ENCODE measurements around the gene MTCL1. TPM values are rescaled to one million over a fixed set of nuclear protein-coding genes. Genes with fewer than 3 reads are reported as not detected.

Gene MTCL1
- total and polyA plus RNA-seq, 9 of the 15 experiments (the other 6 are each of a cell fraction or from before 2014, with no cell fraction given), result 0.21 to 7.4 (median 3.7) TPM

- in situ Hi-C loops (cut with MboI), result no loop called here
- Histone ChIP-seq H3K9ac (ENCODE audit: insufficient read depth in 1 of 2, low read depth in 2 of 2, low read length in 2 of 2) (peak overlapping the region; percentile 53 to 91), H4K20me1 (replicated peaks; ENCODE audit: control insufficient read depth, insufficient read depth, low read length) (no peaks in the 10 kb centered on the region; the same call in 1 of the 2 replicates), H3K27me3 (ENCODE audit: control insufficient read depth in 2 of 2, insufficient read depth in 2 of 2, low read length in 2 of 2) (peaks cover 0 to 14% of the 10 kb centered on the region in 2 experiments; a peak in 3 of 5 replicates), H3K4me1 (replicated peaks in 1 of 2; ENCODE audit: control insufficient read depth in 2 of 2, insufficient read depth in 2 of 2, low read length in 2 of 2) (peaks cover 8 to 44% of the 10 kb centered on the region in 2 experiments), H3K36me3 (ENCODE audit: control insufficient read depth, insufficient read depth, low read length) (no peaks in the 10 kb centered on the region), H3K4me2 (ENCODE audit: insufficient read depth, low read length) (peak overlapping the region; percentile 85), H3K9me3 (replicated peaks; ENCODE audit: control insufficient read depth, insufficient read depth, low read depth, low read length) (no peaks in the 10 kb centered on the region), H3K79me2 (ENCODE audit: control insufficient read depth, insufficient read depth, low read length) (0 out of 3 replicates have a peak, but pooled peaks cover 3% of the 10 kb centered on the region), H3K4me3 (peak overlapping the region; percentile 52), H3K27ac (ENCODE audit: extremely low read depth, low read depth, low read length) (peak overlapping the region; percentile 34), H2AFZ (ENCODE audit: low read depth, low read length) (peak overlapping the region; percentile 95), H3K9me1 (ENCODE audit: control insufficient read depth, insufficient read depth, low read length) (no peaks in the 10 kb centered on the region)
- BruUV-seq (replicated peaks), result no TSS peak
- peak; percentile 44 for FAIRE-seq
- WGBS (ENCODE audit: insufficient coverage, low coverage, missing lambda C conversion rate), result 23% methylated on average over 43 of the region's 64 CpGs
- intact Hi-C loops (cut with micrococcal nuclease), result no loop called here
- ATAC-seq, result peak; percentile 98
- POLR2A ChIA-PET, result interaction anchor here (0.6 to 1.7 kb wide), 6 partner anchors 13 to 292 kb away, joined by 3 to 6 read pairs (median 3); no protein-coding TSS in a partner anchor
- CTCF ChIA-PET (ENCODE audit: low intra/inter-chr PET ratio), result no interaction called here
- DNase-seq (ENCODE audit: extremely low read depth in 1 of 4, low spot score in 3 of 4), result peak; percentile 91 to 99 (median 99)
- no peak for TF ChIP-seq RBM22 (IDR thresholded peaks at IDR 0.05; ENCODE audit: low read depth, low read length, poor library complexity, severe bottlenecking)
- no peak for TF ChIP-seq GATA2 (CRISPR knock-in tag; IDR thresholded peaks at IDR 0.05)
- no peak for TF ChIP-seq GABPB2 (CRISPR knock-in tag; conservative IDR thresholded peaks at IDR 0.05)
- TF ChIP-seq ZBTB17 (CRISPR knock-in tag; IDR thresholded peaks at IDR 0.05), result peak; percentile 73
- TF ChIP-seq NUFIP1 (IDR thresholded peaks at IDR 0.05; ENCODE audit: partially characterized antibody), result no peak
- no peak for TF ChIP-seq ZNF280B (CRISPR knock-in tag; IDR thresholded peaks at IDR 0.05)
- TF ChIP-seq SPI1 (IDR thresholded peaks at IDR 0.05; ENCODE audit: borderline replicate concordance, low read depth, low read length), result peak; percentile 11; the same call in 1 of the 2 replicates
- TF ChIP-seq CC2D1A (IDR thresholded peaks at IDR 0.05), result no peak
- TF ChIP-seq BRF1 (IDR thresholded peaks at IDR 0.05; ENCODE audit: borderline replicate concordance, extremely low read depth, insufficient read length), result no peak
- TF ChIP-seq EHMT2 (IDR thresholded peaks at IDR 0.05), result no peak
- peak; percentile 43; the same call in 1 of the 2 replicates for TF ChIP-seq ETV5 (CRISPR knock-in tag; IDR thresholded peaks at IDR 0.05; ENCODE audit: low read depth)
- peak; percentile 96 for TF ChIP-seq VEZF1 (CRISPR knock-in tag; IDR thresholded peaks at IDR 0.05)
- TF ChIP-seq, protein P1, sequence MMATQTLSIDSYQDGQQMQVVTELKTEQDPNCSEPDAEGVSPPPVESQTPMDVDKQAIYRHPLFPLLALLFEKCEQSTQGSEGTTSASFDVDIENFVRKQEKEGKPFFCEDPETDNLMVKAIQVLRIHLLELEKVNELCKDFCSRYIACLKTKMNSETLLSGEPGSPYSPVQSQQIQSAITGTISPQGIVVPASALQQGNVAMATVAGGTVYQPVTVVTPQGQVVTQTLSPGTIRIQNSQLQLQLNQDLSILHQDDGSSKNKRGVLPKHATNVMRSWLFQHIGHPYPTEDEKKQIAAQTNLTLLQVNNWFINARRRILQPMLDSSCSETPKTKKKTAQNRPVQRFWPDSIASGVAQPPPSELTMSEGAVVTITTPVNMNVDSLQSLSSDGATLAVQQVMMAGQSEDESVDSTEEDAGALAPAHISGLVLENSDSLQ (IDR thresholded peaks at IDR 0.05), result no peak
- TF ChIP-seq ZNF354B (CRISPR knock-in tag; IDR thresholded peaks at IDR 0.05), result no peak
- TF ChIP-seq RAD21 (CRISPR knock-in tag; conservative IDR thresholded peaks at IDR 0.05 in 1 of 2, IDR thresholded peaks at IDR 0.05 in 1 of 2), result 0 out of 4 replicates have a peak, but pooled peaks have one; percentile 11 to 15
- 0 out of 2 replicates have a peak, but pooled peaks have one; percentile 59 for TF ChIP-seq HDAC2 (IDR thresholded peaks at IDR 0.05)
- 0 out of 2 replicates have a peak, but pooled peaks have one; percentile 30 for TF ChIP-seq TAF7 (tag; IDR thresholded peaks at IDR 0.05)
- no peak for TF ChIP-seq RBM15 (IDR thresholded peaks at IDR 0.05; ENCODE audit: insufficient read depth, low read length)
These were observed 757 bp upstream of the MTCL1 start for GRCh38 chr18:8704361-8705237.

All from K562 (cell line).